IMR-90 (cell line): ENCODE measurements around the gene TRIM13.

Experiments used
- CTCF ChIP-seq: conservative IDR thresholded peaks from 2 replicates; pipeline ENCODE4 v1.5.1; 2012; ENCODE audit warnings: mild to moderate bottlenecking, low read depth, low read length, improper control_type of control experiment
- MXI1 ChIP-seq: IDR thresholded peaks from 2 replicates; pipeline ENCODE4 v1.6.1; 2012; ENCODE audit warnings: low read depth, mild to moderate bottlenecking, low read length, moderate library complexity, borderline replicate concordance
- POLR2A ChIP-seq: IDR thresholded peaks from 2 replicates; pipeline ENCODE4 v1.6.1; 2012; ENCODE audit warnings: mild to moderate bottlenecking, low read depth, low read length
- RAD21 ChIP-seq: IDR thresholded peaks from 2 replicates; pipeline ENCODE4 v1.6.1; 2012; ENCODE audit warnings: low read length, improper control_type of control experiment
- USF2 ChIP-seq: fragments of 150-350 bp; IDR thresholded peaks from 2 replicates; pipeline ENCODE4 v1.6.1; 2017; ENCODE audit warnings: mild to moderate bottlenecking, antibody characterized with exemption, low read length, low read depth

- TF ChIP-seq CTCF (no peak), POLR2A (no peak), MXI1 (no peak), USF2 (no peak), RAD21 (no peak)
Observed at GRCh38 chr13:50001287-50001686, 4.4 kb downstream of the TRIM13 start.
